ENCODE data around the gene NCBP2L. TPM values are rescaled to one million over a fixed set of nuclear protein-coding genes. Genes with fewer than 3 reads are reported as not detected.

Gene NCBP2L
- total and polyA plus RNA-seq, 2 of the 8 experiments (the other 6 are each of a cell fraction or from before 2014, with no cell fraction given): not detected

- no peak for TF ChIP-seq KDM5A (IDR thresholded peaks at IDR 0.05; ENCODE audit: low read length)
- no peak for TF ChIP-seq HDAC2 (IDR thresholded peaks at IDR 0.05; ENCODE audit: borderline replicate concordance in 1 of 2, low read depth in 2 of 2, low read length in 2 of 2)
Measured at GRCh38 chrX:107836958-107837357, 59.4 kb downstream of the NCBP2L start (continued).
